HG03064 (cell line): ENCODE results near the gene ZP2.
"Not testable (repeated sequence)": the region's sequence is repeated elsewhere in the genome, so short reads cannot be mapped to it uniquely, and the experiment has no call there.

Source experiments
- ATAC-seq: cut with Tn5 transposase; IDR thresholded peaks from one replicate; pipeline ENCODE4 v1.9.1; 2021; ENCODE audit warnings: low read depth; ENCODE audit not compliant: unreplicated experiment

Gene ZP2

DNA sequence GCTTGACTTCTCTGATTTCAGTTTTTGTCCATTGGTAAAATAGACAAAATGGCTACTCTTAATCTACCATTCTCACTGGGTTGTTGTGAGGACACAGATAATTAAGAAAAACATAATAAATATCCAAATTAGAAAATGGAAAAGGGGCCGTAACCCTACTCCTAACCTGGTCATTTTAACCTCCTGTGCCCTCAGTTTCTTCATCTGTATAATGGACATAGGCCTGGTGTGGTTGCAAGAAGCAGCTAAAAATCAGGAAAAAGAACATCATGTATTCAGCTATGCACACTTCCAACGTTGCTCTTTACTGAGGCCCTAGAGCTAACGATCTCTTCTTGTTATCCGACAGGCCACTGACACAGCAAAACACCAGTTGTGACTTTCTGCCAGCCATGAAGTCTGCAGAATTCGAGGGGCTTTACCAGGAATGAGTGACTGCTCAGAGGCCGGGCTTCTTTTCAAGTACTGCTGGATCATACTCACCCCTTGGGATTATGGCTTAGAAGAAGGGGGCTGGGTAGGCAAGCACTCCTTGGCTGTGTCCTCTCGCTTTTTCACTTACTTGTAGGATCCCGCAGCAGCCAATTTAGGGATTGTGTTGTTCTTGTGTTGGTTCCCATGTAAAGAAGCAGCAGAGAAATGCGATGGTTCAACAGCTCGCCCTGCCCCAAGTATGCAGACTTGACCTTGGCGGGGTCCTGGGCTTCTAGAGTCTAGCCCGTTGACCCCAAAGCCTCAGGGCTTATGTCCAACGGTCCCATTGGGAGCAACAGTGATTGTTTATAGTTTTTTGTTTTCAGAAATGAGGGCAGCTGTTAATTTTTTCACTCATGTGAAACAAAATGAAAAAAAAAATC is 32.0 kb downstream of the ZP2 start:
- ATAC-seq = no peak

GRCh38 chr16:21175397-21175796 is 36.0 kb downstream of the ZP2 start:
- no peak for ATAC-seq

GRCh38 chr16:21172650-21173049 is 38.7 kb downstream of the ZP2 start:
- ATAC-seq = no peak

DNA sequence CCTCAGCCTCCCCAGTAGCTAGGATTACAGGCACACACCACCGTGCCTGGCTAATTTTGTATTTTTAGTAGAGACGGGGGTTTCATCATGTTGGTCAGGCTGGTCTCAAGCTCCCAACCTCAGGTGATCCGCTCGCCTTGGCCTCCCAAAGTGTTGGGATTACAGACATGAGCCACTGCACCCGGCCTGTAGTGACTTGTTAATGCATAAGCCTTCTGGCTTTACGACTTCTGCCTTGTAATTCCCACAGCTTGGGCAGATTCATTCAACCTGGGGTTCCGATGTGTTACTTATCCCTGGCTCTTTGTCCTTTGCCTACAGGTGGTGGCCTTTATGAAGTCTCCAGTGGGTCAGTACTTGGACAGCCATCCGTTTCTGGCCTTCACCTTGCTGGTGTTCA is 41.3 kb downstream of the ZP2 start:
- not testable (repeated sequence) for ATAC-seq

DNA sequence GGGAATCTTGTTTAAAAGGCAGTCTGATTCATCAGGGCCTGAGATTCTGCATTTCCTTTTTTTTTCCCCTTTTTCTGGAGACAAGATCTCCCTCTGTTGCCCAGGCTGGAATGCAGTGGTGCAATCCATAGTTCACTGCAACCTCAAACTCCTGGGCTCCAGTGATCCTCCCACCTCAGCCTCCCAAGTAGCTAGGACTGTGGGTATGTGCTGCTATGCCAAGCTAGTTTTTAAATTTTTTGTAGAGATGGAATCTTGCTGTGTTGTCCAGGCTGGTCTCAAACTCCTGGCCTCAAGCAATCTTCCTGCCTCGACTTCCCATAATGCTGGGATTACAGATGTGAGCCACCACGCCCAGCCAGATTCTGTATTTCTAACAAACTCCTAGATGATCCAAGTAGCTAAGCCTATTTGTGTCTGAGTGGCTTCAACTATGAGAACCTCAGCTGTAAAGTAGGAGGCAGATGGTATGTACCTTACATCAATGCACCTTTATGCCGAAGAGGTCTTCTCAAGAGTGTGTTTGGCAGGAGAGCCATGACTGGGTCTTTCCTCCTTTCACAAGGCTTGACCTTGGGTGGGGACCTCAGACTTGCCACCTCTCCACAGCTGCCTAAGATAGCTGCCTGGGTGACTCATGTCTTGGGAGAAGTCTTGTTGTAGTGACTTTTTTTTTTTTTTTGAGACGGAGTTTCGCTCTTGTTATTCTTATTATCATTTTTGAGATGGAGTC is 42.0 kb downstream of the ZP2 start:
- ATAC-seq = no peak

GRCh38 chr16:21167929-21168602 is 43.3 kb downstream of the ZP2 start:
- no peak for ATAC-seq

DNA sequence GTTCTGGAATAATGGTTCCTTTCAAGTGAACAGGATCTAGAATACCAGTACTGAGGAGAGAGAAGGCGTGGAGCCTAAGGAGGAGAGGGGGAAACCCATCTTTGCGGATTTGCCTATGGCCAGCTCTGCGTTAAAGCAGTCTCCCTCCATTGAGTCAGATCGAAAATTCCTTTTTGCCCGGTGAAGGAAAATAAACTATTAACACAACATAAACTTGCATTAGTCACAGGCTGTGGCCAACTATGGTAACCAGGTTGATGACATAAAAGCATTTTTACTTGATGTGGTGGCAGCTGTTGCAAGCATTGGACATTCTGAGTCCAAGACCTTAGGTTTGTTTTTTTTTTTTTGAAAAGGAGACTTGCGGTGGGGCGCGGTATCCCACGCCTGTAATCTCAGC is 44.0 kb downstream of the ZP2 start:
- no peak for ATAC-seq

DNA sequence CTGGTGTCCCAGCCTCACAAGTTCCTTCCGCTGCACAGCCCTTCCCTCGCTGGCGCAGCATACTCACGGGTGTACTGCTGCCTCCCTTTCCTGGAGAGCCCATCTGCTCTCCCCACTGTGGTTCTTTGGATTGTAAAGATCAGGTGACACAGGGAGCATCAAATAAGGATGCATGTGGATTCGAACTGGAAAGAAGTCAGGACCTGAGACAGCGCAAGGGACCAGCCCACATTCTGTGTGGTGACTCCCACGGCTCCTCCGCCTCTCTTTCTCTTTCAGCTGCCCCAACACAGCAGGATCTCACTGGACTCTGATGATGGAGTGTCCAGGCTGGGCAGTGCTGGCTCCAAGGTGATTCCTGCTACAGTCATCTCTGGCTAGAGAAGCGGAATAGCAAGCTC is 44.8 kb downstream of the ZP2 start:
- ATAC-seq = no peak

DNA sequence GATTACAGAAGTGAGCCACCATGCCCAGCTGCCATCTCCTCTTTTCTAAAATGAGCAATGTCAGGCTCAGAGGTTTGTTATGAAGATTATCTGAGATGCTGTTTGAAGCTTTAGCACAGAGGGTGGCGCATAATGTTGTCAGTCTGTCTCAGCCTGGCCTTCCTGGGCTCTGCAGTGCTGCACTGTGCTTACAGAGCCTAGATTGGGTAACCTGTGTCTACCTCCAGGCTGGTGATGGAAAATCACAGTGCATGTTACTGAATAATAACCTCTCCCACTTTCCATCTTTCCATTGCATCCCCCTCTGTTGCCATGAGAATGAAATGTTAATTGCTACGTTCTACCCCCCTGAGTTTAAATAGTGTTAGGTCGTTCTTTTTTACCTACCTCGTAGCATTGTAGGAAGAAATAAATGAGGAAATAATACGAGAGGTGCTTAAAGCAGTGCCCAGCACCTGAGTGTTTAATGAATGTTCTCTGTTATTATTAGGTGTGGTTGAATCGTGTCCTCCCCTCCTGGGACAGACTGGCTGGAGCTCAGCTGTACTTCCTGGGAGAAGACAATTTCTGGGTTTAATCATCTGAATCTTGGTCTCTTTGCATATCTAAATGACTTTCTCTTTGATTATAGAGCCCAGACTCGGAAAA is 46.7 kb downstream of the ZP2 start:
- no peak for ATAC-seq

- no peak for ATAC-seq
These were observed 47.8 kb downstream of the ZP2 start for GRCh38 chr16:21163576-21163975.

DNA sequence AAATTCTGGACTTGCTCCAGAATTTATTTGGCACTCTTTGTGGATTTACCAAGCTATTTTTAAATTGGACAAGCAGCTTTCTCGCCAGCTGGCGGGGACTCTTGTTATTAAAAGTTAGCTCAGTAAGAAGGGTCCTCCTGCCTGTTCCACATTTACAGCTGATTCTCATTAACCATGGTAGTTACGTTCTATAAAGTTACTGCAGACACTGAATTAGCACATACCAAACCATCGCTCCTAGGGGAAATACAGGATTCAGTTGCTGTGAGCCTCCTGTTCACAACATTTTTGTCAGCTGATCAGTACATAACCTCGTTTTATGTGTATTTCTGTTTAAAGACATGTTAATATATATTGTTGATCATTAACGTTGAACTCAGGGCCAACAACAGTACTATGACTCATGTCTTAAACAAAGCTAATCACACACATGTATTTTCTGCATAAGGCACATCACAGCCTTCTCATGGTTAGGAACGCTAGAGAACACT is 48.7 kb downstream of the ZP2 start:
- no peak for ATAC-seq

GRCh38 chr16:21161211-21161610 is 50.2 kb downstream of the ZP2 start:
- ATAC-seq = no peak

GRCh38 chr16:21160276-21160675 is 51.1 kb downstream of the ZP2 start:
- ATAC-seq = no peak

GRCh38 chr16:21159281-21159951 is 52.0 kb downstream of the ZP2 start:
- no peak for ATAC-seq

DNA sequence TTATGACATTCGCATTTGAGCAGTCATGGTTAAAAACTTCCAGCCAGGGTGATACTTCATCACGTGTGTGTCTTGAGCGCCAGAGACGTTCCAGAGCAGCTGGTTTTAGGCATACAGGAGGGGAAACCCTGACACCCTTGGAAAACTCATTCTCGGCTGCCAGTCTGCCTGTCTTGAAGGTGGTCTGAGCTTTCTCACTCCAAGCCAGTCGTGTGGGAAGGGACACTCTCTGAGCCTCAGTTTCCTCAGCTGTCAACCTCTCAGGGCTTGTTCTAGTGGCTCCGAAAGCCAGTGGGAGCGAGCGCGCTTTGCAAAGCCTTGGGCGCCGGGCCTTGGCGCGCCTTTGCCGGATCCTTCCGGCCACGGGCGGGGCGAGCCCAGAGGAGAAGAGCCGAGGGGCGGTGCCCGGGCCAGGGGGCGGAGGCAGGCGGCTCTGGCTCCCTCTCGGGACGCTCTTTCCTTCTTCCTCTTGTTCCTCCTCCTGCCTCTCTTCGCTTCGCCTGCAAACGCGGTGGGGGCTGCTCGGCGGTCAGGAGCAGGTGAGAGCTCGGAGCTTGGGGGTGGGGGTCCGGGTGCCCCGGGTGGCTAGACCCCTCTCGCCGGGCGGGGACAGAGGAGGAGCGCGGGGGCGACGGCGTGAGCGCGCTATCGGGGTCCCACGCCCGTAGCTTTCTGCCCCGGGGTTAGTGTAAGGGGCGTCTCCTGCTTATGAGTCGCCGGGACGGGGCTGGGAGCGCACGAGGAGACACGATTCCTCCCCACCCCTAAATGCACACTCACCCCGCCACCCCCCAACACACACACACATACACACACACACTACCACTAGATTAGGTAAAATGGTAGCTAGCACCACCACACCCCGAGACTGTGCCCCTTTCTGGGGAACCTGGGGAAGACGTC is 52.9 kb downstream of the ZP2 start, which contains the start of gene LDAF1:
Gene LDAF1, plus strand, starts transcription at position 467 of the 903 bp plus-strand sequence. CDS start 2,509 bp downstream, outside the sequence.
- peak; percentile 71 for ATAC-seq

DNA sequence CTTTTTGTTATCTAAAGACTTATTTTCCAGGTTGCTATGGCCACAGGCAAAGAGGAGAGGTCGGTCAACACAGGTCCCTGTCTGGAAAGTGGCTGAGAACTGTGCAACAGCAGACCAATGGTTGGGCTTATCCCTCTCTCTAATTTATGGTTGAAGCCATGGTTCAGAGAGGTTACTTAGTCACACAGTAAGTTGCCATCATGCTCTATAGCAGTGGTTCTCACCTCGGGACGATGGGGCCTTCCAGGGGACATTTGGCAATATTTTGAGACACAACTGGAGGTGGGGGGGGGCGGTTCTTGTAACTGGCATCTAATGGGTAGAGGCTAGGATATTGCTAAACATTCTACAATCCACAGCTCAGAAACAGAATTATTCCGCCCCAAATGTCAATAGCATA is 53.7 kb downstream of the ZP2 start:
- ATAC-seq = no peak

- no peak for ATAC-seq
These were observed 54.5 kb downstream of the ZP2 start for GRCh38 chr16:21156767-21157467.

- ATAC-seq = not testable (repeated sequence)
These were observed 55.4 kb downstream of the ZP2 start for GRCh38 chr16:21156011-21156410.
